Esophagus (tissue), 2 donors: ENCODE measurements around the gene SPECC1. TPM values are rescaled to one million over a fixed set of nuclear protein-coding genes. Genes with fewer than 3 reads are reported as not detected.

Experiments used
- H3K27ac ChIP-seq, 2 donors: one replicate each; pipeline ENCODE4 v1.5.1; 2013; ENCODE audit warnings: low read depth in 2 of 2, mild to moderate bottlenecking in 2 of 2, inconsistent platforms in 1 of 2, low read length in 1 of 2, moderate library complexity in 1 of 2
- H3K27me3 ChIP-seq, 2 donors: one replicate each; pipeline ENCODE4 v1.6.1; 2013; ENCODE audit warnings: low read length in 2 of 2, control low read depth in 1 of 2, mild to moderate bottlenecking in 1 of 2; ENCODE audit not compliant: insufficient read depth in 2 of 2, control insufficient read depth in 1 of 2
- H3K36me3 ChIP-seq, 2 donors: one replicate each; pipeline ENCODE4 v1.6.1; 2013; ENCODE audit warnings: low read length in 1 of 2; ENCODE audit not compliant: control insufficient read depth in 2 of 2, insufficient read depth in 2 of 2
- H3K4me1 ChIP-seq, 2 donors: one replicate each; pipeline ENCODE4 v1.6.1; 2013; ENCODE audit warnings: low read length in 1 of 2; ENCODE audit not compliant: control insufficient read depth in 2 of 2, insufficient read depth in 2 of 2
- H3K4me3 ChIP-seq, 2 donors: one replicate each; pipeline ENCODE4 v1.5.1; 2013; ENCODE audit warnings: low read length in 2 of 2, mild to moderate bottlenecking in 2 of 2, low read depth in 1 of 2, moderate library complexity in 1 of 2
- H3K9me3 ChIP-seq, 2 donors: one replicate each; pipeline ENCODE4 v1.6.1; 2013; ENCODE audit warnings: mild to moderate bottlenecking in 2 of 2, low read depth in 1 of 2, low read length in 1 of 2, moderate library complexity in 1 of 2; ENCODE audit not compliant: control insufficient read depth in 2 of 2, insufficient read depth in 1 of 2
- WGBS, 2 donors: extraction: QIAGEN DNeasy Blood & Tissue Kit; methylation state at CpG; one replicate each; pipeline ENCODE4 v1.1.7; 2013; 5-methylcytosine and 5-hydroxymethylcytosine counted together
- polyA plus RNA-seq, 2 donors: library from polyadenylated mRNA; stranded (reverse); fragments of 200-250 nt; gene quantifications; one replicate each; pipeline ENCODE4 v1.2.3, GENCODE V29; 2013
- donor health status: healthy with polysubstance abuse.
- donor health status: Bipolar disorder and iron deficiency.

Gene SPECC1
- polyA plus RNA-seq, 2 donors: 7.4 to 19.8 TPM

DNA sequence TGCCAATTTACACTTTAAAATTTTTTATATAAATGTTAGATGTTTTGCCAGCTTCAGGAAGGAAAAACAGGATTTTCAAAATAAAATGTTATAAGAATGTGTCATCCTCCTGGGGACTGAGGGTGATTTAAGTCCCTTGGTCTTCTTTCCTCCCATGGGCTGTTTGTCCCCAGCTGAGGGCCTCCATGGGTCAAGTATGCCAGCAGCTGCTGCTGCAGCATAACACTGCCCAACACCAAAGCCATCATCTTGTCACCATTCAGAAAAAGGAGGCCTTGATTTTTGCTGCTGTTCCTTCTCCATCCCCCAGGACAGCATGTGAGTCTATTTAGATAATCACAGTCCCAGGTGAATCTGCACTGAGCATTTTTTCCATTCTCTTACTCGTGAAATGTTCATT, 269.6 kb downstream of the SPECC1 start:
- WGBS, 2 donors: 85 to 93% methylated on average over 1 of the region's 1 CpG
- Histone ChIP-seq H3K27ac (no peak overlapping the region), H3K4me1 (no peaks in the 10 kb centered on the region), H3K4me3 (no peak overlapping the region), H3K9me3 (no peaks in the 10 kb centered on the region), H3K36me3 (no peaks in the 10 kb centered on the region), H3K27me3 (no peaks in the 10 kb centered on the region)

DNA sequence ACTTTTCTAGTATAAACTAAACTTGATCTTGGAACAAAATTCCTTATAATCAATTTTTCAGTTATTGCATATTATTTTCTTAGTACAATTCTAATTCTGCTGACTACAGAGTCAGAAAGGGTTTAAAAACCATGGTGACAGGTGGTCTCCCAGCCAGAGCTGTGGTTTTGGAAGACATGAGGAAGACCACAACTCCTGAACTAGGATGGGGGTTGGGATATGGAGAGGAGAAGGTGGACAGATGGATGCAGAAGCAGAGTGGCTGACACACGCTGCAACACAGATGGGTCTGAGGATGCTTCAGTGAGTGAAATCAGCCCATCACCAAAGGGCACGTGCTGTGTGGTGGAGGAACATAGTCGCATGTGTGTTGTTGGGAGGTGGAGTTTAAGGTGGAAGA, 270.5 kb downstream of the SPECC1 start:
- WGBS, 2 donors: 94 to 95% methylated on average over 3 of the region's 3 CpGs
- Histone ChIP-seq H3K36me3 (no peaks in the 10 kb centered on the region), H3K27ac (no peak overlapping the region), H3K27me3 (no peaks in the 10 kb centered on the region), H3K4me3 (no peak overlapping the region), H3K9me3 (no peaks in the 10 kb centered on the region), H3K4me1 (no peaks in the 10 kb centered on the region)

DNA sequence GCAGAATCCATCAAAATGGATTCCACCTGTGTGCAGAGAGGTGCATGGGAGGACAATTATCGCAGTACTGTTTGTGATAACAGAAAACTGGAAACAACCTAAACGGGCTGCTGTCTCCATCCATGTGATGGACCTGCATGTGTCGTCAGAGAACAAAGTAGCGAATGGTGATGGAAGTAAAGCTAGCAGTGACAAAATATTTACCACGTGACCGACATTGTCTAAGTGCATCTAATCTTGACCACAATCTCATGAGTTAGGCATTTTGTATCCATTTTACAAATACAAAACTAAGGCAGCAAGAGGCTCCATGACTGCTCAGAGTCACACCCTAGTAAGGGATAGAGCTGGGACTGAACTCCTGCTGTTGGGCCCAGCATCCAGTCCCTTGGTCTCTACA, 270.9 kb downstream of the SPECC1 start:
- 94% methylated on average over 6 of the region's 6 CpGs for WGBS, 2 donors

DNA sequence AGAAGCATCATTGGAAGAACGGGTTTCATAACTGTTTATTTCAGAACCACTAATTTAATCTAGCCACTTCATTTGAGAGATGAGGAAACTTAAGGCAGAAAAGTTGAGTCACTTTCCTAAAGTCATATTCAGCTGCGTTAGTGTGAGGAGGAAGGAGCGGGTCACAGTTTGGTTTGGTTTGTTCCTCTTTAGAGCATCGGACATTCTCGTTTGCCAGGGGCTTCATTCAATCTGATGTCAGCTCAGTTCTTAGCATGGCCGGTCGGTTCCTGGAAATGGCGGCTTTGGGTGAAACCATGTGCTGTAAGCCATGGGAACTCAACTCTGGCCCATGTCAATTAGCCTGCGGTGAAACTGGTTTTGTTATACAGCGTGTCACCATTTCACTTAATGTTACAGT, 271.7 kb downstream of the SPECC1 start:
- Histone ChIP-seq H3K9me3 (no peaks in the 10 kb centered on the region), H3K27ac (no peak overlapping the region), H3K4me3 (no peak overlapping the region), H3K4me1 (no peaks in the 10 kb centered on the region), H3K36me3 (no peaks in the 10 kb centered on the region), H3K27me3 (no peaks in the 10 kb centered on the region)
- WGBS, 2 donors: 90 to 96% methylated on average over 10 of the region's 10 CpGs

More for the DNA sequence above, 270.9 kb downstream of the SPECC1 start:
- H3K4me1 ChIP-seq: no peaks in the 10 kb centered on the region
- H3K4me3 ChIP-seq: no peak overlapping the region
- no peaks in the 10 kb centered on the region for H3K27me3 ChIP-seq
- no peaks in the 10 kb centered on the region for H3K9me3 ChIP-seq
- H3K36me3 ChIP-seq: no peaks in the 10 kb centered on the region
- H3K27ac ChIP-seq: no peak overlapping the region

DNA sequence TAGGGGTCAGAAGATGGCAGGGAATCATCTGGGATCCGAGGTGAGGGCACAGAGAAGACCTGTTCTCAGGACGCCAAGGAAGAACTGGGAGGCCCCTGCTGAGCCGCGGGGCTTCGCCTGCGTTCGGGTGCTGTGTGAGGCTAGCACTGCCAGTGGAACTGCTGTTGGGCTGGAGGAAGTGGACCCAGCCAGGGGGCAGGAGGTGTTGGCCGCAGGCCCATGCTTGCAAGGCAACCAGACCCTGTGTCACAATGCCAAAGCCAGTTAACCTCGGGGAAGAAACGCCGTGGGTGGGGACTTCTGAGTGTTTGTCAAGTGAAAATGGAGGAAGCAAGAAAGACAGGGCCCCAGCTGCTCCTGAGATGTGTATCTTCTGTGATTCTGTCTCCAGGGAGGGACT, 272.7 kb downstream of the SPECC1 start:
- 64 to 74% methylated on average over 11 of the region's 11 CpGs for WGBS, 2 donors
- H3K36me3 ChIP-seq: no peaks in the 10 kb centered on the region
- no peak overlapping the region for H3K27ac ChIP-seq
- no peaks in the 10 kb centered on the region for H3K4me1 ChIP-seq
- no peaks in the 10 kb centered on the region for H3K27me3 ChIP-seq
- H3K4me3 ChIP-seq: no peak overlapping the region
- no peaks in the 10 kb centered on the region for H3K9me3 ChIP-seq

DNA sequence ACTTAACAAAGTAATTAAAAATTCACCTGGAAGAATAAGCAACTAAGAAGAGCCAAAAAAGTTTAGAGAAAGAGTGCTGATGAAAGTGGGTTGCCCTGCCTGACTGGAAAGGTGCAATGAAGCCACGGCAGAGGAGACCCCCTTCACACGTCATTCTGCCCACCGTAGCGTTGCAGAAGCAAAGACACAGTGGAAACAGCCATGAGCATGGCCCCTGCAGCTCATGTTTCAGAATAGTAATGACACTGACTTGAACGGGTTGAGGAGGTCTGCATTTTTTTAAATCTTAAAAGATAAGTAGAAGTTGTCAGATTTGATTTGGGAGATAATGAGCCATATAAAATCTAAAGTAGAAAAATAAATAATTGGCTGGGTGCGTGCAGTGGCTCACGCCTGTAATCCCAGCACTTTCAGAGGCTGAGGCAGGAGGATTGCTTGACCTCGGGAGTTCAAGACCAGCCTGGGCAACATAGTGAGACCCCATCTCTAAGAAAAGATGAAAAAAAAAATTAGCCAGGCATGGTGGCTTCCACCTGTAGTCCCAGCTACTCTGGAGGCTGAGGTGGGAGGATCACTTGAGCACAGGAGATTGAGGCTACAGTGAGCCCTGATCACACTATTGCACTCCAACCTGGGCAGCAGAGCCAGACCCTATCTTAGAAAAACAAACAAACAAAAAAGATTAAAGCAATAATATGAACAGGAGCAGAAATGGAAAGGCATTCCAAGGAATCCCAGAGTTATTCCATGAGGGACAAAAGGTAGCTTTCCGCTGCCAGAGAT, 273.6 kb downstream of the SPECC1 start:
- Histone ChIP-seq H3K4me1 (no peaks in the 10 kb centered on the region), H3K27ac (no peak overlapping the region), H3K27me3 (no peaks in the 10 kb centered on the region), H3K9me3 (no peaks in the 10 kb centered on the region), H3K4me3 (no peak overlapping the region), H3K36me3 (no peaks in the 10 kb centered on the region)
- WGBS, 2 donors: 92 to 93% methylated on average over 9 of the region's 9 CpGs

DNA sequence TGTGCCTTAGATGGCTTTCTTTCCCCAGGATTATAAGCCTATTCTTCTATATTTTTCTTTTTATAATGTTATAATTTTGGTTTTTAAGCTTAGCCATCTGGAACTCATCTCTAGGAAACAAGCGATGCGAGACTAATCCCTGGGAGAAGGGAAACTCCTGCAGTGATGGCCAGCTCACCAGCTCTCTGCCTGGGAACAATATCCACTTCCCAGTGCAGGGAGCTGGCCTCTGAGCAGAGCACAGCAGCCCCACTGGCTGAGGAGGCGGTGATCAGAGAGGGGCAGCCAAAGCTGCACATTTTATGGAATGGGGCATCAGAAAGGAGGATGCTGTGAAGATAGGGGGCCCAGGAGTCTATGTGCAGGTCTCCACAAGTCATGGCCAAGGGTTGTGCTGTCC, 274.9 kb downstream of the SPECC1 start:
- H3K9me3 ChIP-seq: no peaks in the 10 kb centered on the region

DNA sequence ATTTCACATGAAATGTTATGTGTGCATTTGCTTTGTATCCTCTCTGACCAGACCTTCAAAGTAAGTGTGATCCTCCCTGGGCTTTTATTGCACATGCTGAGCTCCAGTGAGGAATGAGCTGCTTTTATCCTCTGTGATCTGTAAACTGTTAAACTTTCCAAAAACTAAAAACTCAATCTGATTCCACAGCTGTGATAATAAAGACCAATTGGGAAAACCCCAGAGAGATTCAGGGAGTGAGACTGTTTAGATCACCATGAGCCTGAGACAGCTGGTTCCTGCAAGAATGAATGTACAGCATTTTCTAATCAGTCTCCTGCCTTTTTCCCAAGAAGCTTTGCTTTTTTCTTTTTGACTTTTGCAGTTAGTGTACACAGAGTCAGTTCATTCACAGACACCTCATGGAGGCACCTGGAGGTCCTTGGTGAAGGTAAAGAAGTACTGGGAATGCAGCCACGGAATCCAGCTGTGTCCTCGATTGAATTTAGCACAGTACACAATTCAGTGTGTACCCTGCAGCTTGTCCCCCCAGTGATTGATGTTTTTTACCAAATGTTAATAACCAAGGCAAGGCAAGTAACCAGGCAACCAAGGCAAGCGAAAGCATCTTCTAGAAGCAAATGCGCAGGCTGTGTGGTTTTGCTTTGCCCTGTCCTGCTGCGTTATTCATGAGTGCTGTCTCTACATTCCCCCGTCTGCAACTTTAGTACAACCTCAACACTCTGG, 275.6 kb downstream of the SPECC1 start:
- H3K27ac ChIP-seq: no peak overlapping the region
- H3K27me3 ChIP-seq: no peaks in the 10 kb centered on the region
- H3K4me1 ChIP-seq: no peaks in the 10 kb centered on the region
- 78 to 87% methylated on average over 6 of the region's 6 CpGs for WGBS, 2 donors
- H3K4me3 ChIP-seq: no peak overlapping the region
- H3K9me3 ChIP-seq: no peaks in the 10 kb centered on the region
- no peaks in the 10 kb centered on the region for H3K36me3 ChIP-seq

More for the DNA sequence above, 274.9 kb downstream of the SPECC1 start:
- H3K27me3 ChIP-seq: no peaks in the 10 kb centered on the region
- WGBS, 2 donors: 69 to 72% methylated on average over 3 of the region's 3 CpGs
- no peaks in the 10 kb centered on the region for H3K36me3 ChIP-seq
- no peaks in the 10 kb centered on the region for H3K4me1 ChIP-seq
- no peak overlapping the region for H3K4me3 ChIP-seq
- H3K27ac ChIP-seq: no peak overlapping the region

DNA sequence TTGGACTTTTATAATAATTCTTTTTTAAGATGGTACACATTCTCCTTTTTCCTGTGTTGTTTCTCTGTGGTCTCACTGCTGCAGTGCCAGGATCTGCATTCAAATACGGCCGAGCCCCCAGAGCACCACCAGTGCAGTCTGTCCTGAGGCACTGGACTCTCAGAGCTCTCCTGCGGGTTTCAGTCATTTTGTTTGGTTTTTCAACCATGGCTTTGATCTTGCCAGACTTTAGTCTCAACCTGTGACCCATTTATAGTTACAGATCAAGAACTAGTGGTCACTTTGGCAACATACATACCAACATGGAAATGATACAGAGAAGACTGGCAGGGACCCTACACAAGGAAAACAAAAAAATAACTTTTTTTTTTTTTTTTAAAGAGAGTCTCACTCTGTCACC, 280.8 kb downstream of the SPECC1 start:
- H3K27me3 ChIP-seq: no peaks in the 10 kb centered on the region
- no peaks in the 10 kb centered on the region for H3K36me3 ChIP-seq
- no peaks in the 10 kb centered on the region for H3K4me1 ChIP-seq
- no peaks in the 10 kb centered on the region for H3K9me3 ChIP-seq
- 89 to 94% methylated on average over 3 of the region's 3 CpGs for WGBS, 2 donors
- H3K4me3 ChIP-seq: no peak overlapping the region
- no peak overlapping the region for H3K27ac ChIP-seq

DNA sequence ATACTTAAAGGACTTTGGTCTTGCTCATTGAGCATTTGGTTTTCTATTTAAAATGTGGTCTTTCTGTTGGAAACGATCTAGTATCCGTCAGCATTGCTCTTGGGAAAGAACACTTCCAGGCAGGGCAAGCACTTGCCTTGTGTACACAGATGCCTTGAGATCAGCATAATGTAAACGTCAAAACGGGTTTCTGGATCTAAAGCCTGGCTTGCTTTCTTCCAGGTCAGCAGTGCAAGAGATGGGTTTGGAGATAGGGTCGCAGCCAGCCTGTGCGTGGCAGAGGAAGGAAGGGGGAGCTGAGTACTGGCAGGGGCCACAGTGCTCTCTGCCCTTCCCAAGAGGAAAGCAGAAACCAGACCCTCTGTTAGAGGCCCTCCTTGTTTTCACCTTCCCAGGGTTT, 282.7 kb downstream of the SPECC1 start:
- H3K36me3 ChIP-seq: peaks cover 0 to under 1% of the 10 kb centered on the region in 2 donors
- H3K4me3 ChIP-seq: no peak overlapping the region
- no peaks in the 10 kb centered on the region for H3K27me3 ChIP-seq
- H3K27ac ChIP-seq: no peak overlapping the region
- H3K9me3 ChIP-seq: no peaks in the 10 kb centered on the region
- 48 to 61% methylated on average over 6 of the region's 6 CpGs for WGBS, 2 donors
- no peaks in the 10 kb centered on the region for H3K4me1 ChIP-seq
